Gastroesophageal sphincter (tissue), 3 donors: Measurements from ENCODE around the gene ABCA7.

ENCODE experiments used
- CTCF ChIP-seq, 4 experiments: fragments of 200-600 bp in 2 of 4; fragments of 450-650 bp in 2 of 4; sonication (generic) in 1 of 4; IDR thresholded peaks; one replicate each; pipeline ENCODE4 v1.5.1; 2017 to 2019; ENCODE audit warnings: antibody characterized with exemption in 4 of 4, mild to moderate bottlenecking in 2 of 4, moderate library complexity in 2 of 4
- POLR2A ChIP-seq, 2 donors: fragments of 450-650 bp; IDR thresholded peaks; one replicate each; pipeline ENCODE4 v1.6.1; 2017; ENCODE audit warnings: antibody characterized with exemption in 2 of 2, mild to moderate bottlenecking in 2 of 2, moderate library complexity in 1 of 2

GRCh38 chr19:1110809-1111640 lies 71.1 kb downstream of the ABCA7 start:
- TF ChIP-seq POLR2A (IDR thresholded peaks at IDR 0.05): no peak
- TF ChIP-seq CTCF (IDR thresholded peaks at IDR 0.05): no peak
